Measurements from ENCODE around the gene CETP. TPM values are rescaled to one million over a fixed set of nuclear protein-coding genes. Genes with fewer than 3 reads are reported as not detected.

The CETP gene
- total and polyA plus RNA-seq, 2 donors (not counting 1 experiment from before 2014, with no cell fraction given), result 0.06 TPM; not detected in 1

DNA sequence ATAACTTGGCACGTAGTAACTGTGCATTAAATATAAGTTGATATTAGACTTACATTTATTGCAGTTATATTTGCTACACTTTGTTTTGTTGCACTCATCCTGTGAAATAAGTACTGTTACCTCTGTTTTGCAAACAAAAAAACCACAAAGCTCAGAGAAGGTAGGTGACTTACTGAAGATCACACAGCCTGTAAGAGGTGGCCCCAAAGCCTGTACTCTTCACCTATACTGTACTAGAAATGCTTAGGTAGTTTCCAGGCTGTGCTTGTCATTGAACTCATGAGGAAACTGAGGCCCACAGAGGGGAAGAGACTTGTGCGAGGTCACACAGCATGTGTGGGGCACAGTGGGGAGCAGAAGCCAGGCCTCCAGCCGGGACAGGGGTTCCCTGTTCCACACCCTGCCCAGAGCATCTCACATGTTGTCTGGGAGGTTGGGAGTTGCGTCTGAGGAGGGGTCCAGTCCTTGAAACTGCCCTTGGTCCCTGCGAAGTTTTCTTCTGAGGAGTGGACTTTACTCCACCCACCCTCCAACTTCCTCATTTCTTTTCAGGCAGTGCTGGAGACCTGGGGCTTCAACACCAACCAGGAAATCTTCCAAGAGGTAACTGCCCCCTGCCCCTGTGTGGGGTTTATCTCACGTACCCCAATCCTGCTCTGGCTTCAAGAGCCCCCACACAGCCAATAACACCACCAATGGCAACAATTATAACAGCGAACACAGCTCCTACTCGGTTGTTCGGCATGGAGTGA, 13.0 kb downstream of the CETP start:
- Histone ChIP-seq H3K4me1 (ENCODE audit: control insufficient read depth, extremely low read depth, insufficient read depth, low read length) (no peaks in the 10 kb centered on the region), H4K20me1 (ENCODE audit: control insufficient read depth, extremely low read depth, insufficient read depth, low read length) (no peaks in the 10 kb centered on the region), H3K27ac (ENCODE audit: insufficient read depth, low read length) (no peak overlapping the region), H2AFZ (ENCODE audit: low read length) (no peak overlapping the region), H3K4me3 (replicated peaks in 1 of 4; ENCODE audit: control extremely low read depth in 1 of 4, insufficient read depth in 1 of 4, low read depth in 3 of 4, low read length in 4 of 4) (no peak overlapping the region), H3K9me3 (ENCODE audit: control insufficient read depth, insufficient read depth, low read depth, low read length) (no peaks in the 10 kb centered on the region), H3K79me2 (ENCODE audit: control insufficient read depth, insufficient read depth, low read length) (no peaks in the 10 kb centered on the region), H3K9ac (ENCODE audit: insufficient read depth, low read length) (no peak overlapping the region), H3K36me3 (ENCODE audit: control insufficient read depth, insufficient read depth, low read length) (no peaks in the 10 kb centered on the region), H3K4me2 (ENCODE audit: extremely low read depth, insufficient read depth, low read length) (no peak overlapping the region), H3K27me3 (ENCODE audit: control insufficient read depth, insufficient read depth, low read length) (no peaks in the 10 kb centered on the region)
- TF ChIP-seq CTCF (conservative IDR thresholded peaks at IDR 0.05 in 1 of 2, IDR thresholded peaks at IDR 0.05 in 1 of 2; ENCODE audit: low read depth in 1 of 2, low read length in 2 of 2), result no peak
- no peak for TF ChIP-seq EZH2 (IDR thresholded peaks at IDR 0.05; ENCODE audit: low read length, missing control alignments)
- no peak for DNase-seq (ENCODE audit: low read depth in 2 of 2)

- Histone ChIP-seq H3K4me1 (ENCODE audit: control insufficient read depth, extremely low read depth, insufficient read depth, low read length) (no peaks in the 10 kb centered on the region), H3K9ac (ENCODE audit: insufficient read depth, low read length) (no peak overlapping the region), H3K36me3 (ENCODE audit: control insufficient read depth, insufficient read depth, low read length) (no peaks in the 10 kb centered on the region), H4K20me1 (ENCODE audit: control insufficient read depth, extremely low read depth, insufficient read depth, low read length) (no peaks in the 10 kb centered on the region), H3K4me3 (replicated peaks in 1 of 4; ENCODE audit: control extremely low read depth in 1 of 4, insufficient read depth in 1 of 4, low read depth in 3 of 4, low read length in 4 of 4) (no peak overlapping the region), H3K9me3 (ENCODE audit: control insufficient read depth, insufficient read depth, low read depth, low read length) (no peaks in the 10 kb centered on the region), H3K27me3 (ENCODE audit: control insufficient read depth, insufficient read depth, low read length) (no peaks in the 10 kb centered on the region), H3K4me2 (ENCODE audit: extremely low read depth, insufficient read depth, low read length) (no peak overlapping the region), H3K27ac (ENCODE audit: insufficient read depth, low read length) (no peak overlapping the region), H3K79me2 (ENCODE audit: control insufficient read depth, insufficient read depth, low read length) (no peaks in the 10 kb centered on the region), H2AFZ (ENCODE audit: low read length) (no peak overlapping the region)
- DNase-seq (ENCODE audit: low read depth in 2 of 2), result no peak
- TF ChIP-seq CTCF (conservative IDR thresholded peaks at IDR 0.05 in 1 of 2, IDR thresholded peaks at IDR 0.05 in 1 of 2; ENCODE audit: low read depth in 1 of 2, low read length in 2 of 2), result no peak
- no peak for TF ChIP-seq EZH2 (IDR thresholded peaks at IDR 0.05; ENCODE audit: low read length, missing control alignments)
Observed at GRCh38 chr16:56975714-56976113, 14.0 kb downstream of the CETP start.

GRCh38 chr16:56977216-56977615, 15.5 kb downstream of the CETP start:
- H3K4me2 ChIP-seq (ENCODE audit: extremely low read depth, insufficient read depth, low read length), result no peak overlapping the region
- TF ChIP-seq EZH2 (IDR thresholded peaks at IDR 0.05; ENCODE audit: low read length, missing control alignments), result no peak
- no peak for TF ChIP-seq CTCF (conservative IDR thresholded peaks at IDR 0.05 in 1 of 2, IDR thresholded peaks at IDR 0.05 in 1 of 2; ENCODE audit: low read depth in 1 of 2, low read length in 2 of 2)

More at GRCh38 chr16:56977216-56977615, 15.5 kb downstream of the CETP start:
- Histone ChIP-seq H4K20me1 (ENCODE audit: control insufficient read depth, extremely low read depth, insufficient read depth, low read length) (no peaks in the 10 kb centered on the region), H2AFZ (ENCODE audit: low read length) (no peak overlapping the region), H3K9me3 (ENCODE audit: control insufficient read depth, insufficient read depth, low read depth, low read length) (no peaks in the 10 kb centered on the region), H3K9ac (ENCODE audit: insufficient read depth, low read length) (no peak overlapping the region), H3K4me1 (ENCODE audit: control insufficient read depth, extremely low read depth, insufficient read depth, low read length) (no peaks in the 10 kb centered on the region), H3K27ac (ENCODE audit: insufficient read depth, low read length) (no peak overlapping the region), H3K4me3 (replicated peaks in 1 of 4; ENCODE audit: control extremely low read depth in 1 of 4, insufficient read depth in 1 of 4, low read depth in 3 of 4, low read length in 4 of 4) (no peak overlapping the region), H3K27me3 (ENCODE audit: control insufficient read depth, insufficient read depth, low read length) (no peaks in the 10 kb centered on the region), H3K79me2 (ENCODE audit: control insufficient read depth, insufficient read depth, low read length) (no peaks in the 10 kb centered on the region), H3K36me3 (ENCODE audit: control insufficient read depth, insufficient read depth, low read length) (no peaks in the 10 kb centered on the region)
- DNase-seq (ENCODE audit: low read depth in 2 of 2), result no peak

Measured in fibroblast of lung (primary cell).